GM18909 (cell line): Measurements from ENCODE around the gene ARHGAP45.
A peak's percentile ranks its signal among the peaks of the same experiment; 100 is the strongest.

Experiments
- ATAC-seq: cut with Tn5 transposase; IDR thresholded peaks from one replicate; pipeline ENCODE4 v1.9.1; 2021; ENCODE audit warnings: mild to moderate bottlenecking; ENCODE audit not compliant: unreplicated experiment, poor library complexity

The ARHGAP45 gene

DNA sequence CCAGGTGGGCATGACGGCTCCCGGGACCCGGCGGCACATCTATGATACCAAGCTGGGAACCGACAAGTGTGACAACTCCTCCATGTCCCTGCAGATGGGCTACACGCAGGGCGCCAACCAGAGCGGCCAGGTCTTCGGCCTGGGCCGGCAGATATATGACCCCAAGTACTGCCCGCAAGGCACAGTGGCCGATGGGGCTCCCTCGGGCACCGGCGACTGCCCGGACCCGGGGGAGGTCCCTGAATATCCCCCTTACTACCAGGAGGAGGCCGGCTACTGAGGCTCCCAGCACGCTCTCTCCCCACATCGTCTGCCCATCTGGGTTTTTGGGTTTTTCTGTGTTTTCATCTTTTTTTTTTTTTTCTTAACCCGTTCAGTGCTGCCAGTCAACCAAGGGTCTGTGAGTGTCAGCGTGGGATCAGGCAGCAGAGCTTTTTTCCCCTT lies 29.3 kb upstream of the ARHGAP45 start:
- ATAC-seq = peak; percentile 4

DNA sequence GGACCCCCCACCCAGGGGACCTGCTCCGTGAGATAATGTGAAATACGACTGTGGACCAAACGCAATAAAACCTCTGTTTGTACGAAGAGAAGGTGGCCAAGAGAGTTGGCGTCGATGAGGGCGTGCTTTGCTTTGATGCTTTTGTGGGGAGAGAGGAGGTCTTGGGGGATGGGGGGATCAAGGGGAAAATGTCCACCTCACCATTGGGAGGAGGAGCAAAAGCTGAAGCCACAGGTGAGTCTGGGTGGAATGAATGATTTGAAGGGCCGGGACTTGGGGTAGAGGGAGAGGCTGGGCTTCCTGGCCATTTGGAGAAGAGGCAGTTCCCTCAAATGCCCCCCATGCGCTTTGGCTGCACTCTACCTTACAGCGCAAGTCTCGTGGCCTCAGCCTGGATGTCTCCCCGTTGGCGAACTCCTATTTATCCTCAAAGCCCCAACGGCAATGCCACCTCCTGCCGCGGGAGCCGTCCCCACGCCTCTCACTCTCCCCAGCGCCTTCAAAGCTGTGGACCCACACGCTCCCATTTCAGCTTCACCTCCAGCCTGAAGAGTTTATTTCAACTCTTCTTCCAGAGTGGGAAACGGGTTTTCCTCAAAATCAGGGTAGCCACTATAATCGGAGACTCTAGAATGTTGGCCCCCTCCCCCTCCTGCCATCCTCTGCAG lies 27.9 kb upstream of the ARHGAP45 start:
- no peak for ATAC-seq

GRCh38 chr19:1039646-1040475 lies 27.1 kb upstream of the ARHGAP45 start, which contains the start of gene ABCA7:
Gene ABCA7 (plus strand): TSS chr19:1040107. CDS start chr19:1041362, 1,255 bp downstream.
- ATAC-seq = peak; percentile 76

DNA sequence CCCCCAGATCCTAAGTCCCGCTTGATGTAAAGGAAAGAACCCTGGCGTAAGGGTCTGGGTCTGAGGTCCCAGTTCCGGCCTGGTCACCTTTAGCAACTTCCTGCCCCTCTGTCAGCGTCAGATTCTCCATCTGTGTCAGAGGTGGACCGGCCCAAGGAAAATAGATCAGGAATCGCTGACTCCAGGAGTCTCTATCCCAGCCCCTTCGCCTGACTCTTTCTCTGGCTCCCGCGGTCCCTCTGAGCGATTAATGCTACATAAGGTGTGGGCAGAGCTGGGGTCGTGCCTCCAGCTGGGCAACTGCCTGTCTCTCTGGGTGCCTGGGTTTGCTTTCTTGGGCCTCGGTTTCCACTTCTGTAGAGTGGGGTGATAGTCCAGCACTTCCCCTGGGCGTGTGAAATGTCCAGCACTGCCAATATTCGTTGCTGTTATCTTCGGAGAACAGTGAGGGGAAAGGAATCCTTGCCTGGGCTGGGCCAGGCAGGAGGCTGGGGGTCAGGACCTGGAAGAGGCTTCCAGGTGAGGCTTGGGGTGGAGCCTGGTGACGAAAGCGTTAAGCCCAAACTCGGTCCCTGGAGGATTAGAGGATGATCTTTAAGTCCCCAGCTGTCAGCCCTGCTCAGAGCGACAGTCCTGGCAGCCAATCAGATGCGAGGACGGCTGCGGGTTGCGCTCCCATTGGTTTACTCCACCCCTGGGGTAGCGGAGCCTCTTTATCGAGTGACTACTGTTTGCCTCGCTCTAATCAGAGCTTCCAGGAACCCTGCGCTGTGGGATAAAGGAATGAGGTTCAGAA lies 26.3 kb upstream of the ARHGAP45 start:
- ATAC-seq = peak; percentile 43

GRCh38 chr19:1041272-1041834 lies 25.6 kb upstream of the ARHGAP45 start:
- ATAC-seq = no peak

GRCh38 chr19:1041835-1042685 lies 24.9 kb upstream of the ARHGAP45 start:
- no peak for ATAC-seq

DNA sequence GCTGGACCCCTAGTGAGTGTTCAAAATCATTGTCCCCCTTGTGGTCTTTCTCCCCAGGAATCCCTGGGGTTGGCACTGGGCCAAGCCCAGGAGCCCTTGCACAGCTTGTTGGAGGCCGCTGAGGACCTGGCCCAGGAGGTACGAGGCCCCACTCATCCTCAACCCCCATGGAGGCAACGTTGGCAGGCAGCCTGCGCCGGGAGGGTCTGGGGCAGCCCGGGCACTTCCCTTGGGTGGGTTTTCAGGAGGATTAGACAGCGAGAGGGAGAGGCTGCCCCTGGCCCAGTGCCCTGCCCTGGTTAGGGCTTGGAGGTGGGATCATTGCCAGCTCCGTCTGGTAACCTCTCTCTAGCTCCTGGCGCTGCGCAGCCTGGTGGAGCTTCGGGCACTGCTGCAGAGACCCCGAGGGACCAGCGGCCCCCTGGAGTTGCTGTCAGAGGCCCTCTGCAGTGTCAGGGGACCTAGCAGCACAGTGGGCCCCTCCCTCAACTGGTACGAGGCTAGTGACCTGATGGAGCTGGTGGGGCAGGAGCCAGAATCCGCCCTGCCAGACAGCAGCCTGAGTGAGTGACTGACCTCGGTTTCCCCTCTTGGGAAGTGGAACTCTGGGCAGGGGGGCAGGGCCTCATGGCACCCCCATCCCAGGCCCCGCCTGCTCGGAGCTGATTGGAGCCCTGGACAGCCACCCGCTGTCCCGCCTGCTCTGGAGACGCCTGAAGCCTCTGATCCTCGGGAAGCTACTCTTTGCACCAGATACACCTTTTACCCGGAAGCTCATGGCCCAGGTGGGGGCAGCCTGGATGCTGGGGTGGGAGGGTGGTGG lies 24.1 kb upstream of the ARHGAP45 start:
- ATAC-seq = no peak

DNA sequence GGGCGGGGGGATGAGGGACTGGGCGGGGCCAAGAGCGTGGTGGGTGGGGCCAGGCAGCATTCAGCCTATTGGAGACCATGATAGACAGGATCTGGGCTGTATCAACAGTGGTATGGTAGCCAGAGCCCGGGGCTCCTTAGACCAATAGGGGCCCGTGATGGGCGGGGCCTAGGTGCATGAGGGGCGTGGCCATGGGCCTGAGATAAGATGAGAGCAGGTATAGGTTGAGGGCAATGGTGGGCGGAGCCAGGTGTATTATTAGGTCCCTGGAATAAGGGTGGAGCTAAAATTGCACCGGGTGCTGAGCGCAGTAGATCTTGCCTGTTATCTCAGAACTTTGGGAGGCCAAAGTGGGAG lies 21.7 kb upstream of the ARHGAP45 start:
- no peak for ATAC-seq

DNA sequence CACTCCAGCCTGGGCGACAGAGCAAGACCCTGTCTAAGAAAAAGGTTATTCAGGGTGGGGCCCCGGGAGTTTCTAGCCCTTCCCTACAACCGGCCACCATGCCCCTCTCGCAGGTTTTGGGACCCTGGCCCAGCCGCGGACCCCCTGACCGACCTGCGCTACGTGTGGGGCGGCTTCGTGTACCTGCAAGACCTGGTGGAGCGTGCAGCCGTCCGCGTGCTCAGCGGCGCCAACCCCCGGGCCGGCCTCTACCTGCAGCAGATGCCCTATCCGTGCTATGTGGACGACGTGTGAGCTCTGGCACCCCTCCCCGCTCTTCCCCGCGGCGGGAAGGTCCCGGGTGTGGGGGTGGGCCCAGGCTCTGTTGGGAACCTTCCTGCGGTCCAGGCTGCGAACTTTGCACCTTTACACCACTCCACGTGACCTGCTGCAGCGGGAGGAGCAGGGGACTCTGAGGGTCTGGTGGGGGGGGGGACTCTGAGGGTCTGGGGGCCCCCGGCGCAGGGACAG lies 20.8 kb upstream of the ARHGAP45 start:
- no peak for ATAC-seq

DNA sequence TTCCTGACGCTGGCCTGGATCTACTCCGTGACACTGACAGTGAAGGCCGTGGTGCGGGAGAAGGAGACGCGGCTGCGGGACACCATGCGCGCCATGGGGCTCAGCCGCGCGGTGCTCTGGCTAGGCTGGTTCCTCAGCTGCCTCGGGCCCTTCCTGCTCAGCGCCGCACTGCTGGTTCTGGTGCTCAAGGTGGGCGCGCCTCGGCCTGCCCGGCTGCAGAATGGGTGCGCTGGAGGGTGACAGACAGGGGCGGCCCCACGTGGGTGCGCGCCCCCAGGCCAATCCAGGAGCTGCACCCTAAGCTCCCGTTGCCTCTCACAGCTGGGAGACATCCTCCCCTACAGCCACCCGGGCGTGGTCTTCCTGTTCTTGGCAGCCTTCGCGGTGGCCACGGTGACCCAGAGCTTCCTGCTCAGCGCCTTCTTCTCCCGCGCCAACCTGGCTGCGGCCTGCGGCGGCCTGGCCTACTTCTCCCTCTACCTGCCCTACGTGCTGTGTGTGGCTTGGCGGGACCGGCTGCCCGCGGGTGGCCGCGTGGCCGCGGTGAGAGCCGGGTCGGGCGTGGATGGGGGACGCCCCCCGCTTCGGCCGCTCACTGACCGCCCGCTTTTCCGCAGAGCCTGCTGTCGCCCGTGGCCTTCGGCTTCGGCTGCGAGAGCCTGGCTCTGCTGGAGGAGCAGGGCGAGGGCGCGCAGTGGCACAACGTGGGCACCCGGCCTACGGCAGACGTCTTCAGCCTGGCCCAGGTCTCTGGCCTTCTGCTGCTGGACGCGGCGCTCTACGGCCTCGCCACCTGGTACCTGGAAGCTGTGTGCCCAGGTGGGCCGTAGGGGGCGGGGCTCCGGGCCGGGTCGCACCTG lies 19.9 kb upstream of the ARHGAP45 start:
- ATAC-seq = no peak

- no peak for ATAC-seq
Measured at GRCh38 chr19:1047696-1048147, 19.2 kb upstream of the ARHGAP45 start.

- no peak for ATAC-seq
Measured at GRCh38 chr19:1049106-1049505, 17.9 kb upstream of the ARHGAP45 start.

- no peak for ATAC-seq
Measured at GRCh38 chr19:1049800-1050199, 17.2 kb upstream of the ARHGAP45 start.

GRCh38 chr19:1050989-1051788 lies 15.8 kb upstream of the ARHGAP45 start:
- no peak for ATAC-seq

- ATAC-seq = no peak
Measured at GRCh38 chr19:1051791-1052190, 15.2 kb upstream of the ARHGAP45 start.

DNA sequence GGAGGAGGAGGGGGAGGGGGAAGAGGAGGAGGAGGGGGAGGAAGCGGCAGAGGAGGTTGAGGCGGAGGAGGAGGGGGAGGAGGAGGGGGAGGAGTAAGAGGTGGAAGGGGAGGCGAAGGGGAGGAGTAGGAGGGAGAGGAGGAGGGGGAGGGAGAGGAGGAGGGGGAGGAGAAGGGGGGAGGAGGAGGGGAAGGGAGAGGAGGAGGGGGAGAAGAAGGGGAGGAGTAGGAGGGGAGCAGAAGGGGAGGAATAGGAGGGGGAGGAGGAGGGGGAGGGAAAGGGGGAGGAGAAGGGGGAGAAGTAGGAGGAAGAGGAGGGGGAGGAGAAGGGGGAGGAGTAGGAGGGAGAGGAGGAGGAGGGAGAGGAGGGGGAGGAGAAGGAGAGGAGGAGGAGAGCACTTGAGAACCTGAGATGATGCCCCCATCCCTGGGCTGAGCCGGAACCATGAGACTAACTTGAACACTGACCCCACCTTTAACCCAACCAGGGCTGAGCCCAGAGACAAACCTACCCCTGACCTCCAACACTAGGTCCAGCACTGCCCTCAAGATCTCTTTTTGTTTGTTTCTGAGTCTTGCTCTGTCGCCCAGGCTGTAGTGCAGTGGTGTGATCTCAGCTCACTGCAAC lies 14.5 kb upstream of the ARHGAP45 start:
- no peak for ATAC-seq
